GM12874 (cell line): ENCODE measurements around the gene CDH13.

Experiments used
- CTCF ChIP-seq: IDR thresholded peaks from 2 replicates; pipeline ENCODE4 v1.5.1; 2011; ENCODE audit warnings: low read depth, mild to moderate bottlenecking, control low read depth, low read length, moderate library complexity; ENCODE audit not compliant: insufficient read depth

CDH13 gene

GRCh38 chr16:82947698-82948097 is 320.9 kb downstream of the CDH13 start:
- no peak for TF ChIP-seq CTCF

DNA sequence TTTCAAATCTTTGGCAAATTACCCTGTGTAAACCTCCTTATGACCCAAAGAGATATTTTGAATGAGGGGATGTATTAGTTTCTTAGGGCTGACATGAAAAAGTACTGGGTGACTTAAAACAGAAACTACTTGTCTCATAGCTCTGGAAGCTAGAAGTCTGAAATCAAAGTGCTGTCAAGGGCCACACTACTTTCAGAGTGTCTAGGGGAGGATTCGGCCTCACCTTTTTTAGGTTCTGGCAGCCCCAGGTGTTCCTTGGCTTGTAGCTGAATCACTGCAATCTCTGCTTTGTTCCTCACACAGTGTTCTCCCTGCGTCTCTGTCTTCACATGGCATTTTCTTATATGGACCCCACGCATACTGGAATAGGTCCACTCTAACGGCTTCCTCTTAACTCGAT is 322.2 kb downstream of the CDH13 start:
- TF ChIP-seq CTCF = no peak

DNA sequence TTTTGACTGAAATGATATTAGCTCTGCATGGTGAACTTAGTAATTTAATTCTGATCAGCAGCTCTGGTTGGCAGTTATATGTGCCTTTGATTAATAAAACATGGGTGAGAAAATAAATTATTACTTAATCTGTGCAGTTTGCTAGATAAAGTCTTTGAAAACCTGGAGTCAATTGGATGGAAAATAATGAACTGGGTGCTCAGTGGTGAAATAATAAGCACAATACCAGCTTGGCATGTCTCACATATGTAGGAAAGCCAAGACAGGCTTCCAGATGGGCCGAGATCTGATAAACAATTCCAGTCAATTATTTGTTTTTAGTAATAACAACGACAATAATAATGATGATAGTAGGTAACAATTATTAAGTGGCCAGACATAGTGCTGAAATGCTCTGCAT is 326.7 kb downstream of the CDH13 start:
- TF ChIP-seq CTCF = no peak

- no peak for TF ChIP-seq CTCF
These were observed 327.6 kb downstream of the CDH13 start for GRCh38 chr16:82954224-82954929.

DNA sequence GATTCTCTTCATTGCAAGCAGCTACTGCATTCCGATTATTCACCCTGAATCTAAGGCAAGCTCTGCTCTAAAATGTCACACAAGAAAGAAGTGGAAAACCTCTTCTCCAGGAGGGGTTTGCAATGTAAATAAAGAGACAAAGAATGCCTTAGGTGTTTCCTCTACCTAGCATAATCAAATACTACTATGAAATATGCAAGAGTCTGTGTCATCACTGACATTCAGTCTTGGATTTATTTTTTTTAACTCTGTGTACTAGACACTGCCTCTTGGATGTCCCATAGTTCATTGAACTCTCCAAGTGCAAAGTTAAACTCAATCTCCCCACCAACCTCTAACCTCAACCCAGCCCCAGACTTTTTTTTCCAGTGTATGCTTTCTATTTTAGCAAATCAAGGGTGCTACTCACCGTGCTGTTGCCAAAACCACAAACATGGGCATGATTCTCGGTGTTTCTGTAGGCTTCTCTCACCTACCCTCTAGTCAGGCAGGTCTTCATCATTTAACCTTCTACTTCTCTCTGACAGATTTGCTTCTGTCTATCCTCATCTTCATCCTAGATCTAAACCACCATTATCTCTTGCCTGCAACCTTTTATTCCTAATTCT is 329.1 kb downstream of the CDH13 start:
- no peak for TF ChIP-seq CTCF

- no peak for TF ChIP-seq CTCF
These were observed 330.4 kb downstream of the CDH13 start for GRCh38 chr16:82957212-82957611.

GRCh38 chr16:82960918-82961317 is 334.1 kb downstream of the CDH13 start:
- TF ChIP-seq CTCF = no peak
